Measurements from ENCODE around the gene COPZ2.

COPZ2 gene

GRCh38 chr17:48012151-48012520, 25.5 kb downstream of the COPZ2 start:
- H2AFZ ChIP-seq (ENCODE audit: low read depth, low read length): peak overlapping the region; percentile 72
- H3K27ac ChIP-seq (ENCODE audit: low read length): no peak overlapping the region
- H4K20me1 ChIP-seq (ENCODE audit: insufficient read depth, low read length): peaks cover 6% of the 10 kb centered on the region; the same call in 1 of the 2 replicates
- TF ChIP-seq CTCF (IDR thresholded peaks at IDR 0.05; ENCODE audit: borderline replicate concordance, extremely low read depth, low read length, poor library complexity, severe bottlenecking) (no peak), EZH2 (IDR thresholded peaks at IDR 0.05; ENCODE audit: borderline replicate concordance, low read depth, low read length, severe bottlenecking) (no peak)
- peak overlapping the region; percentile 67 for H3K4me2 ChIP-seq (ENCODE audit: insufficient read depth, low read length)
- peak; percentile 98 for ATAC-seq (ENCODE audit: insufficient read depth, low read depth)
- peak overlapping the region; percentile 22; the same call in 1 of the 2 replicates for H3K9ac ChIP-seq (ENCODE audit: low read depth, low read length)
- DNase-seq: peak; percentile 85
- peaks cover 34% of the 10 kb centered on the region for H3K27me3 ChIP-seq (ENCODE audit: insufficient read depth, low read length, poor library complexity)
- no peaks in the 10 kb centered on the region for H3K9me3 ChIP-seq (ENCODE audit: insufficient read depth, low read length, severe bottlenecking)
- H3K4me1 ChIP-seq (ENCODE audit: insufficient read depth, low read length): peaks cover 16% of the 10 kb centered on the region
- no peaks in the 10 kb centered on the region for H3K36me3 ChIP-seq (ENCODE audit: insufficient read depth, low read length)
- H3K79me2 ChIP-seq (ENCODE audit: insufficient read depth, low read length): no peaks in the 10 kb centered on the region
- peak overlapping the region; percentile 4 to 52; a peak in 3 of 4 replicates for H3K4me3 ChIP-seq (ENCODE audit: low read depth in 1 of 2, low read length in 2 of 2)

- peak overlapping the region; percentile 22; the same call in 1 of the 2 replicates for H3K9ac ChIP-seq (ENCODE audit: low read depth, low read length)
- H3K9me3 ChIP-seq (ENCODE audit: insufficient read depth, low read length, severe bottlenecking): no peaks in the 10 kb centered on the region
- H3K27me3 ChIP-seq (ENCODE audit: insufficient read depth, low read length, poor library complexity): peaks cover 34% of the 10 kb centered on the region
- ATAC-seq (ENCODE audit: insufficient read depth, low read depth) (peak; percentile 48; the same call in 2 of the 3 replicates), DNase-seq (peak; percentile 47)
- H3K4me3 ChIP-seq (ENCODE audit: low read depth in 1 of 2, low read length in 2 of 2): peak overlapping the region; percentile 4 to 52; a peak in 3 of 4 replicates
- TF ChIP-seq EZH2 (IDR thresholded peaks at IDR 0.05; ENCODE audit: borderline replicate concordance, low read depth, low read length, severe bottlenecking): no peak
- peak; percentile 69 for TF ChIP-seq CTCF (IDR thresholded peaks at IDR 0.05; ENCODE audit: borderline replicate concordance, extremely low read depth, low read length, poor library complexity, severe bottlenecking)
- H3K4me1 ChIP-seq (ENCODE audit: insufficient read depth, low read length): peaks cover 16% of the 10 kb centered on the region
- H3K36me3 ChIP-seq (ENCODE audit: insufficient read depth, low read length): no peaks in the 10 kb centered on the region
- H2AFZ ChIP-seq (ENCODE audit: low read depth, low read length): peak overlapping the region; percentile 72
- peaks cover 6% of the 10 kb centered on the region; the same call in 1 of the 2 replicates for H4K20me1 ChIP-seq (ENCODE audit: insufficient read depth, low read length)
- H3K27ac ChIP-seq (ENCODE audit: low read length): no peak overlapping the region
- peak overlapping the region; percentile 67 for H3K4me2 ChIP-seq (ENCODE audit: insufficient read depth, low read length)
- H3K79me2 ChIP-seq (ENCODE audit: insufficient read depth, low read length): no peaks in the 10 kb centered on the region
Observed at GRCh38 chr17:48011405-48012150, 26.0 kb downstream of the COPZ2 start.

GRCh38 chr17:48010193-48010592, 27.4 kb downstream of the COPZ2 start:
- Histone ChIP-seq H3K79me2 (ENCODE audit: insufficient read depth, low read length) (no peaks in the 10 kb centered on the region), H3K27me3 (ENCODE audit: insufficient read depth, low read length, poor library complexity) (peaks cover 33% of the 10 kb centered on the region), H4K20me1 (ENCODE audit: insufficient read depth, low read length) (peaks cover 6% of the 10 kb centered on the region; the same call in 1 of the 2 replicates), H3K27ac (ENCODE audit: low read length) (no peak overlapping the region), H3K4me2 (ENCODE audit: insufficient read depth, low read length) (no peak overlapping the region), H3K9me3 (ENCODE audit: insufficient read depth, low read length, severe bottlenecking) (no peaks in the 10 kb centered on the region), H3K36me3 (ENCODE audit: insufficient read depth, low read length) (no peaks in the 10 kb centered on the region), H2AFZ (ENCODE audit: low read depth, low read length) (no peak overlapping the region), H3K4me3 (ENCODE audit: low read depth in 1 of 2, low read length in 2 of 2) (no peak overlapping the region), H3K9ac (ENCODE audit: low read depth, low read length) (no peak overlapping the region), H3K4me1 (ENCODE audit: insufficient read depth, low read length) (peaks cover 16% of the 10 kb centered on the region)
- DNase-seq (no peak), ATAC-seq (ENCODE audit: insufficient read depth, low read depth) (no peak)
- TF ChIP-seq EZH2 (IDR thresholded peaks at IDR 0.05; ENCODE audit: borderline replicate concordance, low read depth, low read length, severe bottlenecking) (no peak), CTCF (IDR thresholded peaks at IDR 0.05; ENCODE audit: borderline replicate concordance, extremely low read depth, low read length, poor library complexity, severe bottlenecking) (no peak)

All from DND-41 (cell line).